ENCODE data around the gene ZYX. TPM values are rescaled to one million over a fixed set of nuclear protein-coding genes. Genes with fewer than 3 reads are reported as not detected.

The ZYX gene
- total and polyA plus RNA-seq, 9 of the 15 experiments (the other 6 are each of a cell fraction or from before 2014, with no cell fraction given): 1.8 to 130 (median 15.7) TPM

- POLR2A ChIA-PET: interaction anchor here (0.7 to 4.2 kb wide), 6 partner anchors 10 to 27 kb away, joined by 3 to 29 read pairs (median 4); partner anchors contain the start of gene ZYX
- no peaks in the 10 kb centered on the region for H3K9me3 ChIP-seq (replicated peaks; ENCODE audit: control insufficient read depth, insufficient read depth, low read depth, low read length)
- no peaks in the 10 kb centered on the region for H3K36me3 ChIP-seq (ENCODE audit: control insufficient read depth, insufficient read depth, low read length)
- H3K27ac ChIP-seq (ENCODE audit: extremely low read depth, low read depth, low read length): no peak overlapping the region
- 7% methylated on average over 12 of the region's 12 CpGs for WGBS (ENCODE audit: insufficient coverage, low coverage, missing lambda C conversion rate)
- intact Hi-C loops (cut with micrococcal nuclease) (no loop called here), in situ Hi-C loops (cut with MboI) (no loop called here)
- ATAC-seq: no peak
- peaks cover 37 to 45% of the 10 kb centered on the region in 2 experiments for H3K27me3 ChIP-seq (ENCODE audit: control insufficient read depth in 2 of 2, insufficient read depth in 2 of 2, low read length in 2 of 2)
- no peak for FAIRE-seq
- H3K9me1 ChIP-seq (ENCODE audit: control insufficient read depth, insufficient read depth, low read length): no peaks in the 10 kb centered on the region
- H2AFZ ChIP-seq (ENCODE audit: low read depth, low read length): peak overlapping the region; percentile 29; the same call in 1 of the 2 replicates
- H3K9ac ChIP-seq (ENCODE audit: insufficient read depth in 1 of 2, low read depth in 2 of 2, low read length in 2 of 2): no peak overlapping the region
- 0 out of 2 replicates have a peak, but pooled peaks cover 5% of the 10 kb centered on the region for H4K20me1 ChIP-seq (replicated peaks; ENCODE audit: control insufficient read depth, insufficient read depth, low read length)
- no peak for DNase-seq (ENCODE audit: extremely low read depth in 1 of 4, low spot score in 3 of 4)
- H3K4me2 ChIP-seq (ENCODE audit: insufficient read depth, low read length): no peak overlapping the region; the same call in 1 of the 2 replicates
- no peak overlapping the region for H3K4me3 ChIP-seq
- CTCF ChIA-PET (ENCODE audit: low intra/inter-chr PET ratio): no interaction called here
- BruUV-seq (replicated peaks): no TSS peak
- H3K79me2 ChIP-seq (ENCODE audit: control insufficient read depth, insufficient read depth, low read length): no peaks in the 10 kb centered on the region
- H3K4me1 ChIP-seq (replicated peaks in 1 of 2; ENCODE audit: control insufficient read depth in 2 of 2, insufficient read depth in 2 of 2, low read length in 2 of 2): peaks cover 0 to 9% of the 10 kb centered on the region in 2 experiments; a peak in 1 of 5 replicates
- TF ChIP-seq ZNF253 (CRISPR knock-in tag; conservative IDR thresholded peaks at IDR 0.05) (no peak), ZNF764 (CRISPR knock-in tag; IDR thresholded peaks at IDR 0.05; ENCODE audit: low read depth) (no peak), SRSF3 (IDR thresholded peaks at IDR 0.05; ENCODE audit: insufficient read depth, low read length) (no peak), XRCC4 (IDR thresholded peaks at IDR 0.05; ENCODE audit: extremely low read depth, insufficient read depth, insufficient read length) (no peak), ZSCAN32 (CRISPR knock-in tag; IDR thresholded peaks at IDR 0.05) (peak; percentile 60; the same call in 1 of the 2 replicates), SMARCB1 (IDR thresholded peaks at IDR 0.05; ENCODE audit: insufficient read length, low read depth) (no peak), MEF2D (tag; conservative IDR thresholded peaks at IDR 0.05; ENCODE audit: low read depth) (peak; percentile 97), ZBTB40 (IDR thresholded peaks at IDR 0.05) (no peak), ZBTB40 (CRISPR knock-in tag; IDR thresholded peaks at IDR 0.05) (no peak), RFX1 (IDR thresholded peaks at IDR 0.05) (no peak)
Measured at GRCh38 chr7:143369678-143370651, 11.2 kb upstream of the ZYX start.

All from K562 (cell line).